Skeletal muscle tissue (tissue), 4 donors: ENCODE data around the gene RFNG. TPM values are rescaled to one million over a fixed set of nuclear protein-coding genes. Genes with fewer than 3 reads are reported as not detected.
A peak's percentile ranks its signal among the peaks of the same experiment; 100 is the strongest.

Experiments
- H3K27ac ChIP-seq: one replicate; pipeline ENCODE4 v1.7.0; 2013; ENCODE audit warnings: mild to moderate bottlenecking, low read depth, low read length, inconsistent platforms
- H3K27me3 ChIP-seq, 3 donors: one replicate each; pipeline ENCODE4 v1.7.0; 2013; ENCODE audit warnings: low read length in 3 of 3; ENCODE audit not compliant: control insufficient read depth in 3 of 3, insufficient read depth in 3 of 3
- H3K36me3 ChIP-seq, 3 donors: one replicate each; pipeline ENCODE4 v1.7.0; 2013; ENCODE audit warnings: low read length in 3 of 3; ENCODE audit not compliant: control insufficient read depth in 3 of 3, insufficient read depth in 3 of 3
- H3K4me1 ChIP-seq, 3 donors: one replicate each; pipeline ENCODE4 v1.7.0; 2013; ENCODE audit warnings: low read length in 3 of 3, mild to moderate bottlenecking in 3 of 3; ENCODE audit not compliant: control insufficient read depth in 3 of 3, insufficient read depth in 3 of 3
- H3K4me3 ChIP-seq, 3 donors: one replicate each; pipeline ENCODE4 v1.7.0; 2013; ENCODE audit warnings: low read length in 3 of 3
- H3K9ac ChIP-seq, 3 donors: one replicate each; pipeline ENCODE4 v1.7.0; 2013; ENCODE audit warnings: low read length in 3 of 3, mild to moderate bottlenecking in 3 of 3, moderate library complexity in 2 of 3, low read depth in 1 of 3
- H3K9me3 ChIP-seq, 3 donors: one replicate each; pipeline ENCODE4 v1.7.0; 2013; ENCODE audit warnings: low read length in 3 of 3; ENCODE audit not compliant: control insufficient read depth in 3 of 3
- total RNA-seq: library from RNA; depleted of rRNA; stranded (reverse); fragments of >200 nt; gene quantifications from one replicate; pipeline ENCODE4 v1.2.3, GENCODE V29; 2014
- donor health status: Osteomylitis.

The RFNG gene
- total RNA-seq, 1 donor from 2014 or later = 16.7 TPM

- peaks cover 0 to 3% (median 0%) of the 10 kb centered on the region in 3 donors for H3K36me3 ChIP-seq
- no peak overlapping the region for H3K27ac ChIP-seq
- no peaks in the 10 kb centered on the region for H3K27me3 ChIP-seq
- H3K4me3 ChIP-seq = no peak overlapping the region
- no peaks in the 10 kb centered on the region for H3K9me3 ChIP-seq
- H3K4me1 ChIP-seq = peaks cover 23 to 28% (median 28%) of the 10 kb centered on the region in 3 donors
- H3K9ac ChIP-seq = no peak overlapping the region
Measured at GRCh38 chr17:82014971-82015310, 36.7 kb downstream of the RFNG start.

GRCh38 chr17:82014432-82014831, 37.2 kb downstream of the RFNG start:
- peaks cover 19 to 23% (median 23%) of the 10 kb centered on the region in 3 donors for H3K4me1 ChIP-seq
- H3K9me3 ChIP-seq = no peaks in the 10 kb centered on the region
- H3K9ac ChIP-seq = no peak overlapping the region
- peaks cover 0 to 3% (median 0%) of the 10 kb centered on the region in 3 donors for H3K36me3 ChIP-seq
- no peak overlapping the region for H3K27ac ChIP-seq
- H3K27me3 ChIP-seq = no peaks in the 10 kb centered on the region
- H3K4me3 ChIP-seq = no peak overlapping the region

- H3K4me3 ChIP-seq = no peak overlapping the region
- peaks cover 13 to 17% (median 17%) of the 10 kb centered on the region in 3 donors for H3K4me1 ChIP-seq
- no peaks in the 10 kb centered on the region for H3K9me3 ChIP-seq
- H3K27me3 ChIP-seq = no peaks in the 10 kb centered on the region
- peaks cover 0 to 3% (median 0%) of the 10 kb centered on the region in 3 donors for H3K36me3 ChIP-seq
- H3K27ac ChIP-seq = no peak overlapping the region
- H3K9ac ChIP-seq = peak overlapping the region in 1 of 3 donors; percentile 3
Measured at GRCh38 chr17:82013772-82014321, 37.8 kb downstream of the RFNG start.

GRCh38 chr17:82013341-82013740, 38.3 kb downstream of the RFNG start:
- Histone ChIP-seq H3K27ac (no peak overlapping the region), H3K27me3 (no peaks in the 10 kb centered on the region), H3K36me3 (peaks cover 0 to 3% (median 0%) of the 10 kb centered on the region in 3 donors), H3K9me3 (no peaks in the 10 kb centered on the region), H3K4me3 (no peak overlapping the region), H3K4me1 (peaks cover 8 to 12% (median 12%) of the 10 kb centered on the region in 3 donors), H3K9ac (no peak overlapping the region)

GRCh38 chr17:82012640-82013295, 38.8 kb downstream of the RFNG start:
- Histone ChIP-seq H3K36me3 (peaks cover 0 to 3% (median 0%) of the 10 kb centered on the region in 3 donors), H3K4me1 (peaks cover 3 to 6% (median 6%) of the 10 kb centered on the region in 3 donors), H3K27me3 (no peaks in the 10 kb centered on the region), H3K27ac (no peak overlapping the region), H3K4me3 (no peak overlapping the region), H3K9me3 (no peaks in the 10 kb centered on the region), H3K9ac (no peak overlapping the region)

GRCh38 chr17:82012261-82012639, 39.4 kb downstream of the RFNG start:
- Histone ChIP-seq H3K27me3 (no peaks in the 10 kb centered on the region), H3K4me3 (no peak overlapping the region), H3K9ac (no peak overlapping the region), H3K27ac (no peak overlapping the region), H3K9me3 (no peaks in the 10 kb centered on the region), H3K4me1 (peaks cover 0 to 1% (median under 1%) of the 10 kb centered on the region in 3 donors), H3K36me3 (peaks cover 0 to 3% (median 0%) of the 10 kb centered on the region in 3 donors)

GRCh38 chr17:82011617-82012187, 39.9 kb downstream of the RFNG start:
- no peak overlapping the region for H3K9ac ChIP-seq
- no peak overlapping the region for H3K4me3 ChIP-seq
- H3K27ac ChIP-seq = no peak overlapping the region
- H3K27me3 ChIP-seq = no peaks in the 10 kb centered on the region
- no peaks in the 10 kb centered on the region for H3K9me3 ChIP-seq
- no peaks in the 10 kb centered on the region for H3K4me1 ChIP-seq
- H3K36me3 ChIP-seq = peaks cover 0 to 3% (median 0%) of the 10 kb centered on the region in 3 donors

GRCh38 chr17:82010575-82011525, 40.8 kb downstream of the RFNG start:
- no peak overlapping the region for H3K27ac ChIP-seq
- no peaks in the 10 kb centered on the region for H3K27me3 ChIP-seq
- H3K9ac ChIP-seq = no peak overlapping the region
- H3K36me3 ChIP-seq = peaks cover 0 to 3% (median 0%) of the 10 kb centered on the region in 3 donors
- no peaks in the 10 kb centered on the region for H3K9me3 ChIP-seq
- peaks cover 5 to 8% (median 7%) of the 10 kb centered on the region in 3 donors for H3K4me1 ChIP-seq
- H3K4me3 ChIP-seq = no peak overlapping the region

GRCh38 chr17:82009413-82009812, 42.2 kb downstream of the RFNG start:
- Histone ChIP-seq H3K36me3 (peaks cover 0 to 3% (median 0%) of the 10 kb centered on the region in 3 donors), H3K9me3 (no peaks in the 10 kb centered on the region), H3K4me1 (peaks cover 10 to 12% (median 11%) of the 10 kb centered on the region in 3 donors), H3K4me3 (no peak overlapping the region), H3K9ac (no peak overlapping the region), H3K27ac (no peak overlapping the region), H3K27me3 (no peaks in the 10 kb centered on the region)
